Umbilical cord (tissue), 2 donors: ENCODE results near the gene CTDSP1. TPM values are rescaled to one million over a fixed set of nuclear protein-coding genes. Genes with fewer than 3 reads are reported as not detected.

Source experiments
- DNase-seq: peaks from one replicate; pipeline ENCODE4 v3.0.0-alpha.2; 2015; ENCODE audit warnings: low spot score
- total RNA-seq: library from RNA; depleted of rRNA; stranded (reverse); fragments of >200 nt; gene quantifications from one replicate; pipeline ENCODE4 v1.2.3, GENCODE V29; 2014; ENCODE audit warnings: low replicate concordance; ENCODE audit not compliant: insufficient read depth

CTDSP1 gene
- total RNA-seq, 1 donor from 2014 or later = 74.2 TPM

- DNase-seq = peak; percentile 55
These were observed 680 bp downstream of the CTDSP1 start for GRCh38 chr2:218400167-218400929.

- no peak for DNase-seq
These were observed 1.5 kb downstream of the CTDSP1 start for GRCh38 chr2:218400930-218401881.

- DNase-seq = no peak
These were observed 2.2 kb downstream of the CTDSP1 start for GRCh38 chr2:218401890-218402289.

DNA sequence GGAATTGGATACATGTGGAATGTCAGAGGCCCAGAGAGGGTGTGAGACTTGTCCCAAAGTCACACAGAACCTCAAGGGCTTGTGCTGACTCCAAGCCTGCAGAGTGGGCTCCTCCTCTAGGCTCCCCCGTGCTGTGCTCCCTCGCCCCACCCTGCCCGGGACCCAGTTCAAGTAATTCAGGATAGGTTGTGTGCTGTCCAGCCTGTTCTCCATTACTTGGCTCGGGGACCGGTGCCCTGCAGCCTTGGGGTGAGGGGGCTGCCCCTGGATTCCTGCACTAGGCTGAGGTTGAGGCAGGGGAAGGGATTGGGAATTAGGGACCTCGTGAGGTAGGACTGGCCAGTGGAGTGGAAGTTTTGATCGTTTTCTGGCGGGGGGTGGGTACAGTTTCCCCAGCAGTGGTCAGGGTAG, 2.8 kb downstream of the CTDSP1 start:
- DNase-seq = no peak

DNA sequence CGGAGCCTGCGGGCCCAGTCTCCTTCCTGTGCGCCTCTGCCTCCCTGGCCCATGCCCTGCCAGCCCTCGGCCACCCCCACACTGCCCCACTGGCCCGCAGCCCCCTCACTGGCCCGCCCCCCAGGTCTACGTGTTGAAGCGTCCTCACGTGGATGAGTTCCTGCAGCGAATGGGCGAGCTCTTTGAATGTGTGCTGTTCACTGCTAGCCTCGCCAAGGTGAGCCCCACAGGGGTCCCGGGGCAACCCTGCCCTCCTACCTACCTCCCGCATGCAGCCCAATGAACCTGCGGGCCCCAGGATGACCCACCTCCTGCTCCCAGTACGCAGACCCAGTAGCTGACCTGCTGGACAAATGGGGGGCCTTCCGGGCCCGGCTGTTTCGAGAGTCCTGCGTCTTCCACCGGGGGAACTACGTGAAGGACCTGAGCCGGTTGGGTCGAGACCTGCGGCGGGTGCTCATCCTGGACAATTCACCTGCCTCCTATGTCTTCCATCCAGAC, 3.3 kb downstream of the CTDSP1 start:
- no peak for DNase-seq

GRCh38 chr2:218403810-218404209, 4.1 kb downstream of the CTDSP1 start:
- no peak for DNase-seq

DNA sequence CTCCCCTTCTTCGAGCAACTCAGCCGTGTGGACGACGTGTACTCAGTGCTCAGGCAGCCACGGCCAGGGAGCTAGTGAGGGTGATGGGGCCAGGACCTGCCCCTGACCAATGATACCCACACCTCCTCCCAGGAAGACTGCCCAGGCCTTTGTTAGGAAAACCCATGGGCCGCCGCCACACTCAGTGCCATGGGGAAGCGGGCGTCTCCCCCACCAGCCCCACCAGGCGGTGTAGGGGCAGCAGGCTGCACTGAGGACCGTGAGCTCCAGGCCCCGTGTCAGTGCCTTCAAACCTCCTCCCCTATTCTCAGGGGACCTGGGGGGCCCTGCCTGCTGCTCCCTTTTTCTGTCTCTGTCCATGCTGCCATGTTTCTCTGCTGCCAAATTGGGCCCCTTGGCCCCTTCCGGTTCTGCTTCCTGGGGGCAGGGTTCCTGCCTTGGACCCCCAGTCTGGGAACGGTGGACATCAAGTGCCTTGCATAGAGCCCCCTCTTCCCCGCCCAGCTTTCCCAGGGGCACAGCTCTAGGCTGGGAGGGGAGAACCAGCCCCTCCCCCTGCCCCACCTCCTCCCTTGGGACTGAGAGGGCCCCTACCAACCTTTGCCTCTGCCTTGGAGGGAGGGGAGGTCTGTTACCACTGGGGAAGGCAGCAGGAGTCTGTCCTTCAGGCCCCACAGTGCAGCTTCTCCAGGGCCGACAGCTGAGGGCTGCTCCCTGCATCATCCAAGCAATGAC, 4.8 kb downstream of the CTDSP1 start:
- DNase-seq = peak; percentile 32

DNA sequence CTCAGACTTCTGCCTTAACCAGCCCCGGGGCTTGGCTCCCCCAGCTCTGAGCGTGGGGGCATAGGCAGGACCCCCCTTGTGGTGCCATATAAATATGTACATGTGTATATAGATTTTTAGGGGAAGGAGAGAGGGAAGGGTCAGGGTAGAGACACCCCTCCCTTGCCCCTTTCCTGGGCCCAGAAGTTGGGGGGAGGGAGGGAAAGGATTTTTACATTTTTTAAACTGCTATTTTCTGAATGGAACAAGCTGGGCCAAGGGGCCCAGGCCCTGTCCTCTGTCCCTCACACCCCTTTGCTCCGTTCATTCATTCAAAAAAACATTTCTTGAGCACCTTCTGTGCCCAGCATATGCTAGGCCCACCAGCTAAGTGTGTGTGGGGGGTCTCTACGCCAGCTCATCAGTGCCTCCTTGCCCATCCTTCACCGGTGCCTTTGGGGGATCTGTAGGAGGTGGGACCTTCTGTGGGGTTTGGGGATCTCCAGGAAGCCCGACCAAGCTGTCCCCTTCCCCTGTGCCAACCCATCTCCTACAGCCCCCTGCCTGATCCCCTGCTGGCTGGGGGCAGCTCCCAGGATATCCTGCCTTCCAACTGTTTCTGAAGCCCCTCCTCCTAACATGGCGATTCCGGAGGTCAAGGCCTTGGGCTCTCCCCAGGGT, 5.5 kb downstream of the CTDSP1 start:
- peak; percentile 56 for DNase-seq

GRCh38 chr2:218405746-218406208, 6.1 kb downstream of the CTDSP1 start:
- no peak for DNase-seq

DNA sequence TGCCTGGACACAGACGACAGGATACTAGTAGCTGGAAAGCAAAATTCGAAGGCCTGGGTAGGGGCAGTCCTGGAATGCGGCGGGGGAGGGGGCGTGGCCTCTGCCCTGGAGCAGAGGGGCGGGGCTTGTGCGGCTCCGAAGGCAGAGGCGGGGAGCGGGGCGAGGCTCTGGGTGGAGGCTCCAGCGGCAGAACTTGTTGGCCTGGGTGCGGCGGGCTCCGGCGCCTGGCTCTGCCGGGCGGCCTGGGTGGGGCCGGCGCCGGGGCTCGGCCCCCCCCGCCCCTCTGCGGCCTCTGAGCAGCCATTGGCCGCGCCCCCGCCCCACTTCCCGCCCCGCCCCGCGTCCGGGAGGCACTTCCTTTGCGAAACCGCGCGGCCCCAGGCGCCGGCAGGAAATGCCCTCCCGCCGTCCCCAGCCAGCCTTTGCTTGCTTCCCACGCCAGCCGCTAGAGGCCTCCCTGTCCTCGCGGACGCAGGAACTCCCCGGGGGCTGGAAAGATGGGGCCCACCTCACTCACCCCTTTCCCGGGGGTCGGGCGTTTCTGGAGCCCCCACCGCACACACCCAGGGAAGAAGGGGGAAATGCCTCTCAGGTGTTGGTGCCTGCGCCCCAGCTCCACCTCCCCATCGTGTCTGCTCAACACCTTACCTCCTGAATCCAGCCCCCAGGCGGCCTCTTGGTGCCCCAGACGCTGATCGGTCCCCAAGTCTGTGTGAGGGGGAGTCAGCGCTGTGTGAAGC, 6.7 kb downstream of the CTDSP1 start:
- DNase-seq = peak; percentile 98

DNA sequence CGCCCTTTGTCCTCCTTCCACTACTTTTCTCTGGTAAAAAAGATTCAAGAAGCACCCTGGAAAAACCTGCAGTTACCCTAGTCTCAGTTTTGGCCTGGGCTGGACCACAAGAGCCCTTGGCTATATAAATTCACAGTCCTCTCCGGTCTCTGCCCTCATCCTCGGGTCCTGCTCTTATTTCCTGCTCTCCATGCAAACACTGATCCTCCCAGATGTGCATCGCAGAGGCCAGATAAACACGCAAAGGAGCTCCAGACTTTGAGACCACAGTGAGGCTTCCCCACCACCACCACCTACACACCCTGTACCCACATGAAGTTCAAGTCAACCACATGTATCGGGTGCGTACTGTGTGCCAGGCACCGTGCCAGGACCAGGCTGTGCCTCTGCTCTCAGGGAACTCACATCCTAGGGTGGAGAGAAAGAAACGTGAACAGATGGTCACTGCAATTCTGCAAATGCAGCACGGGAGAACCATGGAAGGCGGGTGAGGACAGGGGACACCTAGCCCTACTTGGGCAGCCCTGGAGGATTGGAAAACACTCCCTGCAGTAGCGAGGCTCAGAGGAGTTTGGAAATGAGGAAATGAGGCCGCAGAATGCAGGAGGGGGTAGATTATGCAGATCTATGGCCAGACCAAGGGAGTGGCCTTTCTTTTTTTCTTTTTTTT, 7.4 kb downstream of the CTDSP1 start:
- DNase-seq = peak; percentile 85

- no peak for DNase-seq
These were observed 8.0 kb downstream of the CTDSP1 start for GRCh38 chr2:218407717-218408116.

DNA sequence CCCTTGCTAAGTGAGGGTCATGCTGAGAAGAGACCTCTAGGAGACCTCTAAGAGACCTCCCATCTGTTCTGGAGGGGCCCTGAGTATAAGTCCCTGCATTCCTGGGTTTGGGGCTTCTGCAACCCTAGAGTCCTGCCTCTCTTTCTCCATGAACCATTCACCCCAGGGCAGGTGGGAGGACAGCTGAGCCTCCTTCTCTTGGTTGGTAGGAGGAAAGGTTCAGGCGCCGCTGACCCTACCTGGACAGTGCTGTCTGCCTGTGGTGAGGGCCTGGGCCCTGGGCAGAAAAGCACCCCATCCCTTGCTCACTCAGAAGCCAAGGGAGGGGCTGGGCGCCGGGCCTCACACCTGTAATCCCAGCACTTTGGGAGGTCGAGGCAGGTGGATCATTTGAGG, 18.7 kb downstream of the CTDSP1 start:
- DNase-seq = no peak

DNA sequence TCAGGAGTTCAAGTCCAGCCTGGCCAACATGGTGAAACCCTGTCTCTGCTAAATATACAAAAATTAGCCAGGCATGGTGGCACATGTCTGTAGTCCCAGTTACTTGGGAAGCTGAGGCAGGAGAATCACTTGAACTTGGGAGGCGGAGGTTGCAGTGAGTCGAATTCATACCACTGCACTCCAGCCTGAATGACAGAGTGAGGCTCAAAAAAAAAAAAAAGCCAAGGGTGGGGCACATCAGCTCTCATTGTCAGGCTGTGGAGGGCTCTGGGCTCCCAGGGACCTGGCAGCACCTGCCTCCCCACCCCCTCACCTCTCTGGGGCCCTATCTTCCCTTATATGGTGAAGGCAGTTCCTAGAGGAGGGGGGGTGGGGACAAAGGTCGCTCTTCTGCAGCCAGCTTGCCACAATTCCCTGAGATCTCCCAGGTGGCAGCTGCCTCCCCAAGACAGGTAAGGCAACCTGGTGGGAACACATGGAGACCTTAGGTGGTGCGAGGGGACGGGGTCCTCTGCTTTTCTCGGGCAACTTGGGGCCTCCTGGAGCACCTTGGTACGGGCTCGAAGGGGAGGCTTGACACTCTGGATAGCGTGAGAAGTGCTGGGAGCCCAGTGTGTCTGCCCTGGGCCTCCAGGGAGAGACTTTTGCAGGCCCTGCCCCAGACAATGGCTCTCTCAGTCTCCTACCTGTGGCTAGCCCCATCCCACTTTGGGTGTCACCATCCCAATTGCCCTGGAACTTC, 19.2 kb downstream of the CTDSP1 start, which contains the start of gene VIL1:
Gene VIL1, plus strand, starts transcription at position 407 of the 742 bp plus-strand sequence. CDS start 4,656 bp downstream, outside the sequence.
- DNase-seq = no peak

DNA sequence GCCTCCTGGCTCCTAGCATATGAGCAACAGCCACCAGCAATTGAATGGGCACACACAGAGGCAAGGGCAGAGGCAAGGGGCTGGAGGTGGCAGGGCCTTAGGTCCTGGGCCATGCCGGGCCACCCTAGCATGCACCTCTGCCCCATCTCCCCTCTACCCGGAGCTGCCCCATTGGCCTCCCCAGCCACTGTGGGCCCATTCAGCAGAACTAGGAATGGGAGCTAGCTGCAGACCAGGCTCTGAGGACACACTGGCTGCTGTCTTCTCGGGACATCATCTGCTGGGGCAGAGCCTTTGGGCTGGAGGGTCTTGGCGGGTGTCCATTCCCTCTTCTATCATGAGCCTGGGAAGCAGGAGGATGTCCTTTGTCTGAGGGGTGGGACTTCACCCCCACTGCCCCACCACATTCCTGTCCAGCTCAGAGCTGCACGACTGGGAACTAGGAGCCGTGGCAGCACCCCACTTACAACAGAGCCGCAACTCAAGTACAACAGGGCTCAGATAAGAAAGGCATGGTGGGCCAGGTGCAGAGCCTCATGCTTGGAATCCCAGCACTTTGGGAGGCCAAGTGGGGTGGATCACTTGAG, 20.1 kb downstream of the CTDSP1 start:
- no peak for DNase-seq

GRCh38 chr2:218421027-218421426, 21.4 kb downstream of the CTDSP1 start:
- DNase-seq = no peak

DNA sequence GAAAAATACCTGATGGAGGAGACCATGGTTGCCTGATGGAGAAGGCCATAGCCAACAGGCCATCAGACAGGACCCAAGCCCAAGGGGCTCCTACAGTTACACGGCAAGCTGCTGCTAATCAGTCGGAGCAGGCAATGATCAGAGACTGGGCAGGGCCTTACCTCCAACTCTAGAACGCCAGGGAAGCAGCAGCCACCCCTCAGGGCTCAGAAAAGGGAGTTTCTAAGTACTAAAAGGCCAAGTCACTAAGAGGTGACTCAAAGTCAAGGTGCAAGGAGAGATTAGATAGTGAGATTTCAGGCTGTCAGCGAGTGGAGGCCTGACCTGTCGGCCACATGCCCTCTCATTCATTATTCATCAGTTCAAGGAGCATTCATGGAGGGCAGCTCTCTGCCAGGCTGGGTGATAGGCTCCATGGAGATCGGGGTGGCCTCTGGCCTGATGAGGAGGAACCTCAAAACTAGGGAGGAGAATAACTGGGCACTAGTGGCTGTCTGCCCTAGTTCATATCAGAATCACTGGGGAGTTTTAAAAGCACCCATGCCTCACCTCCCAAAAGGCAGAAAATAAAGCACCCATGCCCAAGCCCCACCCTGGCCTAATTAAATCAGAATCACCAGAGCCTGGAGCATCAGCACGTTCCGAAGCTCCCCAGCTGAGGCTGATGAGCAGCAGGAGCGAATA, 22.9 kb downstream of the CTDSP1 start:
- no peak for DNase-seq

- DNase-seq = no peak
These were observed 23.9 kb downstream of the CTDSP1 start for GRCh38 chr2:218423584-218423983.
